Measurements from ENCODE around the gene SSU72.
"Not testable (repeated sequence)": the region's sequence is repeated elsewhere in the genome, so short reads cannot be mapped to it uniquely, and the experiment has no call there.

Gene SSU72

GRCh38 chr1:1508775-1509464 lies 65.7 kb downstream of the SSU72 start:
- H3K27me3 ChIP-seq (ENCODE audit: control insufficient read depth, insufficient read depth, low read length); H3K4me1 ChIP-seq (ENCODE audit: control insufficient read depth, insufficient read depth, low read length); H3K36me3 ChIP-seq (ENCODE audit: control insufficient read depth, insufficient read depth, low read length); H3K9ac ChIP-seq (ENCODE audit: low read depth, low read length); H3K4me3 ChIP-seq (ENCODE audit: low read depth, low read length); H3K9me3 ChIP-seq (ENCODE audit: control insufficient read depth, insufficient read depth, low read length); H3K27ac ChIP-seq (ENCODE audit: low read depth, low read length): not testable (repeated sequence)

- Histone ChIP-seq H3K9ac (ENCODE audit: low read depth, low read length) (no peak overlapping the region), H3K9me3 (ENCODE audit: control insufficient read depth, insufficient read depth, low read length) (no peaks in the 10 kb centered on the region), H3K36me3 (ENCODE audit: control insufficient read depth, insufficient read depth, low read length) (no peaks in the 10 kb centered on the region), H3K27ac (ENCODE audit: low read depth, low read length) (no peak overlapping the region), H3K4me3 (ENCODE audit: low read depth, low read length) (no peak overlapping the region), H3K4me1 (ENCODE audit: control insufficient read depth, insufficient read depth, low read length) (no peaks in the 10 kb centered on the region), H3K27me3 (ENCODE audit: control insufficient read depth, insufficient read depth, low read length) (no peaks in the 10 kb centered on the region)
Observed at GRCh38 chr1:1507305-1507704, 67.4 kb downstream of the SSU72 start.

- H3K36me3 ChIP-seq (ENCODE audit: control insufficient read depth, insufficient read depth, low read length); H3K9me3 ChIP-seq (ENCODE audit: control insufficient read depth, insufficient read depth, low read length); H3K27ac ChIP-seq (ENCODE audit: low read depth, low read length); H3K9ac ChIP-seq (ENCODE audit: low read depth, low read length); H3K4me3 ChIP-seq (ENCODE audit: low read depth, low read length); H3K4me1 ChIP-seq (ENCODE audit: control insufficient read depth, insufficient read depth, low read length); H3K27me3 ChIP-seq (ENCODE audit: control insufficient read depth, insufficient read depth, low read length): not testable (repeated sequence)
Observed at GRCh38 chr1:1505801-1506200, 68.9 kb downstream of the SSU72 start.

- H3K9ac ChIP-seq (ENCODE audit: low read depth, low read length); H3K27ac ChIP-seq (ENCODE audit: low read depth, low read length); H3K4me3 ChIP-seq (ENCODE audit: low read depth, low read length); H3K27me3 ChIP-seq (ENCODE audit: control insufficient read depth, insufficient read depth, low read length); H3K36me3 ChIP-seq (ENCODE audit: control insufficient read depth, insufficient read depth, low read length); H3K4me1 ChIP-seq (ENCODE audit: control insufficient read depth, insufficient read depth, low read length); H3K9me3 ChIP-seq (ENCODE audit: control insufficient read depth, insufficient read depth, low read length): not testable (repeated sequence)
Observed at GRCh38 chr1:1505366-1505798, 69.3 kb downstream of the SSU72 start.

- not testable (repeated sequence) for H3K4me3 ChIP-seq (ENCODE audit: low read depth, low read length); H3K27me3 ChIP-seq (ENCODE audit: control insufficient read depth, insufficient read depth, low read length); H3K27ac ChIP-seq (ENCODE audit: low read depth, low read length); H3K36me3 ChIP-seq (ENCODE audit: control insufficient read depth, insufficient read depth, low read length); H3K4me1 ChIP-seq (ENCODE audit: control insufficient read depth, insufficient read depth, low read length); H3K9me3 ChIP-seq (ENCODE audit: control insufficient read depth, insufficient read depth, low read length); H3K9ac ChIP-seq (ENCODE audit: low read depth, low read length)
Observed at GRCh38 chr1:1504777-1505365, 69.8 kb downstream of the SSU72 start.

- H3K4me1 ChIP-seq (ENCODE audit: control insufficient read depth, insufficient read depth, low read length); H3K9me3 ChIP-seq (ENCODE audit: control insufficient read depth, insufficient read depth, low read length); H3K27ac ChIP-seq (ENCODE audit: low read depth, low read length); H3K27me3 ChIP-seq (ENCODE audit: control insufficient read depth, insufficient read depth, low read length); H3K4me3 ChIP-seq (ENCODE audit: low read depth, low read length); H3K9ac ChIP-seq (ENCODE audit: low read depth, low read length): not testable (repeated sequence)
- peaks cover 28% of the 10 kb centered on the region for H3K36me3 ChIP-seq (ENCODE audit: control insufficient read depth, insufficient read depth, low read length)
Observed at GRCh38 chr1:1495461-1495975, 79.1 kb downstream of the SSU72 start.

GRCh38 chr1:1494311-1494710 lies 80.4 kb downstream of the SSU72 start:
- peaks cover 38% of the 10 kb centered on the region for H3K36me3 ChIP-seq (ENCODE audit: control insufficient read depth, insufficient read depth, low read length)
- not testable (repeated sequence) for H3K4me3 ChIP-seq (ENCODE audit: low read depth, low read length); H3K9ac ChIP-seq (ENCODE audit: low read depth, low read length); H3K9me3 ChIP-seq (ENCODE audit: control insufficient read depth, insufficient read depth, low read length); H3K4me1 ChIP-seq (ENCODE audit: control insufficient read depth, insufficient read depth, low read length); H3K27me3 ChIP-seq (ENCODE audit: control insufficient read depth, insufficient read depth, low read length); H3K27ac ChIP-seq (ENCODE audit: low read depth, low read length)
